Spleen (tissue), 11 donors: ENCODE measurements around the gene CTNNA2. TPM values are rescaled to one million over a fixed set of nuclear protein-coding genes. Genes with fewer than 3 reads are reported as not detected.
"Not testable (repeated sequence)": the region's sequence is repeated elsewhere in the genome, so short reads cannot be mapped to it uniquely, and the experiment has no call there.

ENCODE experiments used
- DNase-seq: peaks from one replicate; pipeline ENCODE4 v3.0.0-alpha.2; 2020
- H3K27ac ChIP-seq, 8 donors: fragments of 200-600 bp; sonication (generic) in 7 of 8; 1 replicate in 4 of 8; 2 replicates in 4 of 8; pipeline versions ENCODE4 v1.5.0 to v1.8.0; 2016 to 2021; ENCODE audit warnings: inconsistent platforms in 4 of 8, mild to moderate bottlenecking in 4 of 8, moderate library complexity in 1 of 8
- H3K27me3 ChIP-seq, 7 donors: fragments of 200-600 bp; sonication (generic) in 6 of 7; replicated peaks in 1 of 7; 1 replicate in 4 of 7; 2 replicates in 3 of 7; pipeline versions ENCODE4 v1.5.0 to v1.8.0; 2016 to 2021; ENCODE audit warnings: inconsistent platforms in 3 of 7, mild to moderate bottlenecking in 1 of 7
- H3K36me3 ChIP-seq, 6 donors: fragments of 200-600 bp; sonication (generic) in 5 of 6; 1 replicate in 4 of 6; 2 replicates in 2 of 6; pipeline versions ENCODE4 v1.5.0 to v1.8.0; 2016 to 2021; ENCODE audit warnings: inconsistent platforms in 2 of 6
- H3K4me1 ChIP-seq, 6 donors: fragments of 200-600 bp; sonication (generic) in 5 of 6; 1 replicate in 3 of 6; 2 replicates in 3 of 6; pipeline versions ENCODE4 v1.5.0 to v1.8.0; 2016 to 2021; ENCODE audit warnings: inconsistent platforms in 3 of 6
- H3K4me3 ChIP-seq, 8 donors: fragments of 200-600 bp; sonication (generic) in 7 of 8; 1 replicate in 4 of 8; 2 replicates in 4 of 8; pipeline versions ENCODE4 v1.5.0 to v1.8.0; 2016 to 2021; ENCODE audit warnings: inconsistent platforms in 4 of 8, mild to moderate bottlenecking in 4 of 8, moderate library complexity in 2 of 8
- H3K9me3 ChIP-seq, 8 donors: fragments of 200-600 bp; sonication (generic) in 7 of 8; 1 replicate in 4 of 8; 2 replicates in 4 of 8; pipeline versions ENCODE4 v1.5.0 to v1.8.0; 2016 to 2021; ENCODE audit warnings: inconsistent platforms in 4 of 8
- POLR2A ChIP-seq, 3 donors: fragments of 450-650 bp; IDR thresholded peaks; one replicate each; pipeline ENCODE4 v1.5.1; 2017; ENCODE audit warnings: antibody characterized with exemption in 3 of 3, mild to moderate bottlenecking in 1 of 3
- POLR2AphosphoS5 ChIP-seq, 3 donors: sonication (generic); formaldehyde crosslinking; IDR thresholded peaks; one replicate each; pipeline ENCODE4 v1.5.1; 2017; ENCODE audit warnings: antibody characterized with exemption in 3 of 3
- WGBS, 5 donors: extraction: QIAGEN DNeasy Blood & Tissue Kit in 3 of 5; methylation state at CpG; one replicate each; pipeline versions ENCODE4 v1.1.5 to v1.1.7; 2013 to 2018; 5-methylcytosine and 5-hydroxymethylcytosine counted together
- intact Hi-C: fragments of 100-400 bp; cut with DNase I; formaldehyde crosslinking; loops from one replicate; pipeline ENCODE4 v1.15.0; 2023; ENCODE audit warnings: low total_unique reads
- polyA plus RNA-seq, 3 donors: library from polyadenylated mRNA; stranded (reverse); fragments of 200-250 nt; gene quantifications; one replicate each; pipeline ENCODE4 v1.2.1, GENCODE V29; 2013
- total RNA-seq, 7 donors: library from RNA; depleted of rRNA in 3 of 7; stranded (reverse); fragments of >200 nt in 3 of 7; fragmentation: NEBNext Ultra II Directional in 4 of 7; extraction: Animal tissue kit (Norgen Biotek cat#: 25700) in 4 of 7; gene quantifications; one replicate each; pipeline versions ENCODE4 v1.1.0 to v1.2.1, GENCODE V29; 2016 to 2021
- TF ChIP-seq, protein P1 (sequence below), 11 experiments: fragments of 200-600 bp in 7 of 11; fragments of 450-650 bp in 4 of 11; sonication (generic) in 4 of 11; IDR thresholded peaks in 8 of 11; conservative IDR thresholded peaks in 3 of 11; 1 replicate in 7 of 11; 2 replicates in 4 of 11; pipeline versions ENCODE4 v1.4.0 to v1.8.0; 2016 to 2021; ENCODE audit warnings: antibody characterized with exemption in 11 of 11, inconsistent platforms in 4 of 11, mild to moderate bottlenecking in 1 of 11
- donor health status: healthy with polysubstance abuse.
- donor health status: DM: no; HTN: no; CAD: no; lungs with moderate emphysema.
- donor health status: DM: no; HTN: no; CAD: no.
- donor health status: Bipolar disorder and iron deficiency.
- donor health status: healthy.
- donor health status: DM: no; HTN: no; CAD: no.
- donor health status: DM: yes; HTN: yes; CAD: no.

Gene CTNNA2
- total and polyA plus RNA-seq, 10 donors = not detected

DNA sequence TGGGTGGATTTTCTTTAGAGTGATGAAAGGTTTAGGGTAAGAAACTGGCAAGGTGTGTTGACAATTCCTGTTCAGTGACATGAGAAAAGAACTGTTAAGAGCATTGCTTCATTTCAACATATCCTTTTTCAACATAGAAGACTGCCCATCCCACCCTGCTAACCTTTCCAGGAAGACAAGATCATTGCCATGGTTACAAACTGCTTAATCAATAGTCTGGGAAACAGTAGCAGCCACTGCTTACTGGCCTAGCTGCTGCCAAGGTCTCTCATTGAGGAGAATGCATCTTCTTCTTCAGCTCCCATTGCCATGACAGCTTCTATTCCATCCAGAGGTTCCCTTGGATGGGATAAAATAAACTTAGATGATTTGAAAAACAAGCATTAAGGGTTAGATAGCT is 579.6 kb downstream of the CTNNA2 start:
- no peak for TF ChIP-seq POLR2AphosphoS5 (IDR thresholded peaks at IDR 0.05)
- TF ChIP-seq, protein P1, sequence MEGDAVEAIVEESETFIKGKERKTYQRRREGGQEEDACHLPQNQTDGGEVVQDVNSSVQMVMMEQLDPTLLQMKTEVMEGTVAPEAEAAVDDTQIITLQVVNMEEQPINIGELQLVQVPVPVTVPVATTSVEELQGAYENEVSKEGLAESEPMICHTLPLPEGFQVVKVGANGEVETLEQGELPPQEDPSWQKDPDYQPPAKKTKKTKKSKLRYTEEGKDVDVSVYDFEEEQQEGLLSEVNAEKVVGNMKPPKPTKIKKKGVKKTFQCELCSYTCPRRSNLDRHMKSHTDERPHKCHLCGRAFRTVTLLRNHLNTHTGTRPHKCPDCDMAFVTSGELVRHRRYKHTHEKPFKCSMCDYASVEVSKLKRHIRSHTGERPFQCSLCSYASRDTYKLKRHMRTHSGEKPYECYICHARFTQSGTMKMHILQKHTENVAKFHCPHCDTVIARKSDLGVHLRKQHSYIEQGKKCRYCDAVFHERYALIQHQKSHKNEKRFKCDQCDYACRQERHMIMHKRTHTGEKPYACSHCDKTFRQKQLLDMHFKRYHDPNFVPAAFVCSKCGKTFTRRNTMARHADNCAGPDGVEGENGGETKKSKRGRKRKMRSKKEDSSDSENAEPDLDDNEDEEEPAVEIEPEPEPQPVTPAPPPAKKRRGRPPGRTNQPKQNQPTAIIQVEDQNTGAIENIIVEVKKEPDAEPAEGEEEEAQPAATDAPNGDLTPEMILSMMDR (IDR thresholded peaks at IDR 0.05 in 8 of 11, conservative IDR thresholded peaks at IDR 0.05 in 3 of 11) = no peak
- TF ChIP-seq POLR2A (IDR thresholded peaks at IDR 0.05) = no peak
- peaks cover 0 to under 1% (median 0%) of the 10 kb centered on the region in 8 donors for H3K9me3 ChIP-seq
- no peaks in the 10 kb centered on the region for H3K4me1 ChIP-seq
- H3K27ac ChIP-seq = no peak overlapping the region
- no peaks in the 10 kb centered on the region for H3K36me3 ChIP-seq
- no peak for DNase-seq
- H3K27me3 ChIP-seq = no peaks in the 10 kb centered on the region
- H3K4me3 ChIP-seq = no peak overlapping the region
- intact Hi-C loops = no loop called here

DNA sequence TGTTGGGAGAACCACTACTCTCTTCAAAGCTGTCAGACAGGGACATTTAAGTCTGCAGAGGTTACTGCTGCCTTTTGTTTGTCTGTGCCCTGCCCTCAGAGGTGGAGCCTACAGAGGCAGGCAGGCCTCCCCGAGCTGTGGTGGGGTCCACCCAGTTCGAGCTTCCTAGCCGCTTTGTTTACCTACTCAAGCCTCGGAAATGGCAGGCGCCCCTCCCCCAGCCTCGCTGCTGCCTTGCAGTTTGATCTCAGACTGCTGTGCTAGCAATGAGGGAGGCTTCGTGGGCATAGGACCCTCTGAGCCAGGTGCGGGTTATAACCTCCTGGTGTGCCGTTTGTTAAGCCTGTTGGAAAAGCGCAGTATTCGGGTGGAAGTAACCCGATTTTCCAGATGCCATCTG is 585.7 kb downstream of the CTNNA2 start:
- DNase-seq, intact Hi-C loops, H3K27me3 ChIP-seq, H3K4me3 ChIP-seq, H3K36me3 ChIP-seq, H3K27ac ChIP-seq, H3K9me3 ChIP-seq, H3K4me1 ChIP-seq: not testable (repeated sequence)
- 80 to 89% (median 86%) methylated on average over 12 of the region's 12 CpGs for WGBS, 5 donors

DNA sequence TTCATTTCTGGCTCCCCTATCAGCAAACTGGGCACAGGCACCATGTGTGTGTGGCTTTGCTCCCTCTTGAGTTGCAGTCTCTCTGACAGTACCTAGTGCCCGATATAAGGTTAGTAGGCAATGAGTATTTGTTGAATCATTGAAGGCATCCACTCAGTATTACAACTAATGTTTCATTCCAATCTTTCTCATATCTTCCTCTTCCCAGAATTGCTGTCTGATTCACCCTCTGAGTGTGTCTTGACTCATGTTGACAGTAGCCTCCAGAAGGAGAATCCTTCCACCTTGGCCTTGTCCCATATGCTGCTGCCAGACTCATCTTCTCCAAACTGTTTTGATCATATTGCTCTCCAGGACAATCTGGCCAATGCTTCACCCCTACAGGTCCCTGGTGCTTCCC is 589.2 kb downstream of the CTNNA2 start:
- Histone ChIP-seq H3K27me3 (no peaks in the 10 kb centered on the region), H3K36me3 (no peaks in the 10 kb centered on the region), H3K9me3 (peaks cover 0 to 16% (median 3%) of the 10 kb centered on the region in 8 donors), H3K4me3 (no peak overlapping the region), H3K27ac (no peak overlapping the region), H3K4me1 (no peaks in the 10 kb centered on the region)
- no peak for DNase-seq
- WGBS, 5 donors = 86 to 96% (median 94%) methylated on average over 1 of the region's 1 CpG
- TF ChIP-seq POLR2AphosphoS5 (IDR thresholded peaks at IDR 0.05) (no peak), POLR2A (IDR thresholded peaks at IDR 0.05) (no peak)
- TF ChIP-seq, protein P1 (IDR thresholded peaks at IDR 0.05 in 8 of 11, conservative IDR thresholded peaks at IDR 0.05 in 3 of 11) = no peak
- intact Hi-C loops = no loop called here

DNA sequence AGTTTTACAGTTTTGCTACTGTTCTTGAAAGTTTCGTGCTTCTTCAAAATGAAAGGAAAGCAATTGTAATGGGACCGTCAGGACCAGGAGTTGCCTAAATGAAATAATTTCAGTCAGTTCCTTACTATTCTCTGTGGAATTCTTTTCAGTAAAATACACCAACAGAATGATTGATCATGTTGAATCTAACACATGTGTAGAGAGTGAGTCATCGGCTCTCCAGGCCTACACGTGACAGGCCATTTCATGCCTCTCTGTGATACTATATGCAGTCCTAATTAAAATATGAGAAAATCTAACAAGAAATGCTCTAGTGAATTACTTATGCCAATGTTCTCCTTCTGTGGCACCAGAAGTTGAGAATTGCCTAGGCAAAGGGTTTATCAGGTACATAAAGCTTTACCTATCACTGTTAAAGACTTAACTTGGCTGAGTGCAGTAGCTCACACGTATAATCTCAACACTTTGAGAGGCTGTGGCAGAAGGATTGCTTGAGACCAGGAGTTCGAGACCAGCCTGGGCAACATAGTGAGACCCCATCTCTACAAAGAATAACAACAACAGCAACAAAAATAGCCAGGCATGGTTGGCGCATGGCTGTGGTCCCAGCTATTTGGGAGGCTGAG is 592.3 kb downstream of the CTNNA2 start:
- H3K36me3 ChIP-seq = no peaks in the 10 kb centered on the region
- no peaks in the 10 kb centered on the region for H3K4me1 ChIP-seq
- no peak overlapping the region for H3K27ac ChIP-seq
- intact Hi-C loops = no loop called here
- whole genome bisulfite sequencing, 5 donors = 81 to 90% (median 84%) methylated on average over 7 of the region's 7 CpGs
- TF ChIP-seq POLR2AphosphoS5 (IDR thresholded peaks at IDR 0.05) = no peak
- TF ChIP-seq POLR2A (IDR thresholded peaks at IDR 0.05) = no peak
- no peak overlapping the region for H3K4me3 ChIP-seq
- DNase-seq = no peak
- H3K27me3 ChIP-seq = no peaks in the 10 kb centered on the region
- peaks cover 0 to 14% (median 2%) of the 10 kb centered on the region in 8 donors for H3K9me3 ChIP-seq

DNA sequence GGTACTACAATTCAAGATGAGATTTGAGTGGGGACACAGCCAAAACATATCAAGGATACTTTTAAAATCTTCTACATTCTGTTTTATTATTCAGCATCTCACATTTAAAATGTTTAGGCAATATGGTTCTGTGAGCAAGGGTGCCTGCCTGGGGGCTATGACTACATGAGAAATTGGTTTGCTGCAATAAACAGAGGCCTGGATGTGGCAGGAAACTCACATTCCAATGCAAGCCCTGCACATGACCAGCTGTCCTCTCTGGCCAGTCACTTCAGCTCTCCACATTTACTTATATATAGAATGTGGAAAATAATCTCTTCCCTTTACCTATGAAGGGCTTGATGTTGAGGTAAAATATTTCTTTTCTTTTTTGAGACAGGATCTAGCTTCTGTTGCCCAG is 598.3 kb downstream of the CTNNA2 start:
- peaks cover 0 to 28% (median 10%) of the 10 kb centered on the region in 8 donors for H3K9me3 ChIP-seq
- no peaks in the 10 kb centered on the region for H3K4me1 ChIP-seq
- H3K27ac ChIP-seq = no peak overlapping the region
- TF ChIP-seq POLR2AphosphoS5 (IDR thresholded peaks at IDR 0.05) (no peak), POLR2A (IDR thresholded peaks at IDR 0.05) (no peak)
- TF ChIP-seq, protein P1 (IDR thresholded peaks at IDR 0.05 in 8 of 11, conservative IDR thresholded peaks at IDR 0.05 in 3 of 11) = no peak
- intact Hi-C loops = no loop called here
- no peaks in the 10 kb centered on the region for H3K27me3 ChIP-seq
- no peak for DNase-seq
- no peaks in the 10 kb centered on the region for H3K36me3 ChIP-seq
- H3K4me3 ChIP-seq = no peak overlapping the region
